Transverse colon (tissue), 4 donors: ENCODE measurements around the gene NCF1. TPM values are rescaled to one million over a fixed set of nuclear protein-coding genes. Genes with fewer than 3 reads are reported as not detected.
"Not testable (repeated sequence)": the region's sequence is repeated elsewhere in the genome, so short reads cannot be mapped to it uniquely, and the experiment has no call there.

Source experiments
- DNase-seq: peaks from one replicate; pipeline ENCODE4 v3.0.0-alpha.2; 2019
- H3K27ac ChIP-seq, 4 donors: fragments of 200-600 bp; sonication (generic); 2 replicates each; pipeline ENCODE4 v1.5.1; 2016 to 2018; ENCODE audit warnings: inconsistent platforms in 4 of 4
- H3K27me3 ChIP-seq: fragments of 200-600 bp; sonication (generic); 2 replicates; pipeline ENCODE4 v1.5.1; 2017; ENCODE audit warnings: inconsistent platforms
- H3K36me3 ChIP-seq, 4 donors: fragments of 200-600 bp; sonication (generic); 2 replicates each; pipeline ENCODE4 v1.5.1; 2017 to 2019; ENCODE audit warnings: inconsistent platforms in 4 of 4
- H3K4me1 ChIP-seq, 4 donors: fragments of 200-600 bp; sonication (generic); 2 replicates each; pipeline ENCODE4 v1.5.1; 2017 to 2020; ENCODE audit warnings: inconsistent platforms in 4 of 4
- H3K4me3 ChIP-seq, 4 donors: fragments of 200-600 bp; sonication (generic); 1 replicate in 1 of 4; 2 replicates in 3 of 4; pipeline versions ENCODE4 v1.5.1 to v1.6.1; 2017 to 2019; ENCODE audit warnings: inconsistent platforms in 4 of 4
- H3K9me3 ChIP-seq, 2 donors: fragments of 200-600 bp; sonication (generic); 2 replicates each; pipeline ENCODE4 v1.5.1; 2017 to 2019; ENCODE audit warnings: inconsistent platforms in 2 of 2
- WGBS, 2 donors: methylation state at CpG; one replicate each; pipeline ENCODE4 v1.1.5; 2018; ENCODE audit warnings: low coverage in 1 of 2; 5-methylcytosine and 5-hydroxymethylcytosine counted together
- in situ Hi-C, 4 donors: fragments of 200-750 bp; cut with MboI; loops; one replicate each; pipeline versions ENCODE4 v1.15.0 to v1.15.1; 2017; ENCODE audit warnings: low sequenced_read_pairs in 3 of 4, low pct_ligation_motif_present in 1 of 4, low pct_unique_long_range_greater_than_20kb in 1 of 4
- intact Hi-C: fragments of 100-400 bp; cut with DNase I; formaldehyde crosslinking; loops from one replicate; pipeline ENCODE4 v1.15.1; 2023; ENCODE audit warnings: low total_unique reads
- total RNA-seq, 4 donors: library from RNA; depleted of rRNA; stranded (reverse); fragments of >200 nt; gene quantifications; one replicate each; pipeline ENCODE4 v1.1.0, GENCODE V29; 2016
- TF ChIP-seq, protein P1 (sequence below), 5 experiments: fragments of 200-600 bp in 3 of 5; fragments of 450-650 bp in 2 of 5; sonication (generic) in 3 of 5; IDR thresholded peaks; 1 replicate in 2 of 5; 2 replicates in 3 of 5; pipeline ENCODE4 v1.5.1; 2016 to 2017; ENCODE audit warnings: antibody characterized with exemption in 5 of 5, inconsistent platforms in 3 of 5, mild to moderate bottlenecking in 2 of 5, moderate library complexity in 1 of 5

The NCF1 gene
- total RNA-seq, 4 donors from 2014 or later: 5.2 to 8.1 (median 6.6) TPM; not detected in 1

DNA sequence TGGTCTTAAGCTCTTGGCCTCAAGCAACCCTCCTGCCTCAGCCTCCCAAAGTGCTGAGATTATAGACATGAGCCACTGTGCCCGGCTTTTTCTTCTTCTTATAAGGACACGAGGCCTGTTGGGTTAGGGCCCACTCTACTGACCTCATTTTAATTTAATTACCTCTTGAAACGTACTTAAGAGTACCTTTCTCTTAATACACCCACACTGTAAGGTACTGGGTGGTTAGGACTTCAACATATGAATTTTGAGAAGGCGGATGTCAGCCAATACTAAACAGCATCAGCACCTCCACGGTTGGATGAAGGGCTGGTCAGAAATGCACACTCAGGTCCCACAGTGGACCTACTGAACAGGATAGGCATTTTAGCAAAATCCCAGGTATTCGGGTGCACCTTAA is 7.9 kb downstream of the NCF1 start:
- H3K27me3 ChIP-seq, H3K9me3 ChIP-seq, DNase-seq, in situ Hi-C loops, H3K36me3 ChIP-seq, H3K4me1 ChIP-seq, H3K27ac ChIP-seq, H3K4me3 ChIP-seq, intact Hi-C loops: not testable (repeated sequence)
- WGBS, 2 donors: 100% methylated on average over 1 of the region's 6 CpGs; no CpG with 5 or more reads in 1 of the 2 donors

DNA sequence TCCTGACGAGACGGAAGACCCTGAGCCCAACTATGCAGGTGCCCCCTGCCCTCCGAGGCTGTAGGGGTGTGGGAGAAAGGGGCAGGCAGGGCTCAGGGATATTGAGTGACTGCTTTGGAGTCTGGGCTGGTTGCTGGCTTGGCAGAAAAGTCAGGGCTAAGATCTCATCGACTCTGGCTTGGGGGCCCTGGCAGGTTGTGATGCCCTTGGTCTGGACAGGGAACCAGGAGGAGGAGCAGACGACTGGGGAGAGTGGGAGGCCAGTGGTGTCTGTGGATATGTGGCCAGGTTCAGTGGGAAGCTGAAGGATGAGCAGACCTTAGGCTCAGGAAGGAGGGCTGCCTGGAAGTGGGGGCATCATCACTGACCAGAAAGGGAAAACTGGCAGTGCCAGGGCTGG is 9.8 kb downstream of the NCF1 start:
- intact Hi-C loops: not testable (repeated sequence)

DNA sequence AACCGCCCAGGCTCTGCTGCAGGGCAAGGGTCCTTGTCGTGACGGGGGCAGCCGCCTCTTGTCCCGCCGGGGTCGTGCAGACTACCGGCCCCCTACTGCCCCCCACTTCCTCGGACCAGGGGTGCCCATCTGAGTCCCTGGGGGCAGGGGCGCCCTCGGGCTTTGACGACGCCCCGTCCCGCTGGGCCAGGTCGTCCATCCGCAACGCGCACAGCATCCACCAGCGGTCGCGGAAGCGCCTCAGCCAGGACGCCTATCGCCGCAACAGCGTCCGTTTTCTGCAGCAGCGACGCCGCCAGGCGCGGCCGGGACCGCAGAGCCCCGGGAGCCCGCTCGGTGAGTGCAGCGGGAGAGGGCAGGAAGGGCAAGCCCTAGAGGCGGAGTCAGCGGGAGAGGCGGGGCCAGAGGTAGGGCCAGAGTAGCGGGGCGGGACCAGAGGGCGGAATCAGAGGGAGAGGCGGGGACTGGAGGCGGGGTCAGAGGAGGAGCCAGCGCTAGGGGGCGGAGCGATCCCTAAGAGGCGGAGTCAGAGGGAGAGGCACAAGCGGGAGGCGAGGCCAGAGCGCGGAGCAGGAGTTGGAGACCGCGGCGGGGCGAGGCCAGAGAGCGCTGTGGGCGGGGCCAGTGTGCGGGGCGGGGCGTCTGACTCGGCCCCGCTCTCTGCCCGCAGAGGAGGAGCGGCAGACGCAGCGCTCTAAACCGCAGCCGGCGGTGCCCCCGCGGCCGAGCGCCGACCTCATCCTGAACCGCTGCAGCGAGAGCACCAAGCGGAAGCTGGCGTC is 14.7 kb downstream of the NCF1 start:
- DNase-seq: peak; percentile 98
- in situ Hi-C loops, H3K9me3 ChIP-seq, H3K36me3 ChIP-seq, intact Hi-C loops, H3K4me1 ChIP-seq, H3K27me3 ChIP-seq: not testable (repeated sequence)
- WGBS, 2 donors: 0% methylated on average over 13 of the region's 82 CpGs; no CpG with 5 or more reads in 1 of the 2 donors
- TF ChIP-seq, protein P1, sequence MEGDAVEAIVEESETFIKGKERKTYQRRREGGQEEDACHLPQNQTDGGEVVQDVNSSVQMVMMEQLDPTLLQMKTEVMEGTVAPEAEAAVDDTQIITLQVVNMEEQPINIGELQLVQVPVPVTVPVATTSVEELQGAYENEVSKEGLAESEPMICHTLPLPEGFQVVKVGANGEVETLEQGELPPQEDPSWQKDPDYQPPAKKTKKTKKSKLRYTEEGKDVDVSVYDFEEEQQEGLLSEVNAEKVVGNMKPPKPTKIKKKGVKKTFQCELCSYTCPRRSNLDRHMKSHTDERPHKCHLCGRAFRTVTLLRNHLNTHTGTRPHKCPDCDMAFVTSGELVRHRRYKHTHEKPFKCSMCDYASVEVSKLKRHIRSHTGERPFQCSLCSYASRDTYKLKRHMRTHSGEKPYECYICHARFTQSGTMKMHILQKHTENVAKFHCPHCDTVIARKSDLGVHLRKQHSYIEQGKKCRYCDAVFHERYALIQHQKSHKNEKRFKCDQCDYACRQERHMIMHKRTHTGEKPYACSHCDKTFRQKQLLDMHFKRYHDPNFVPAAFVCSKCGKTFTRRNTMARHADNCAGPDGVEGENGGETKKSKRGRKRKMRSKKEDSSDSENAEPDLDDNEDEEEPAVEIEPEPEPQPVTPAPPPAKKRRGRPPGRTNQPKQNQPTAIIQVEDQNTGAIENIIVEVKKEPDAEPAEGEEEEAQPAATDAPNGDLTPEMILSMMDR (IDR thresholded peaks at IDR 0.05): peak in 1 of 5 experiments; percentile 5
- Histone ChIP-seq H3K4me3 (peak overlapping the region in 2 of 4 donors; percentile 19 to 46), H3K27ac (peak overlapping the region in 2 of 4 donors; percentile 48 to 59)

More for the DNA sequence above, 9.8 kb downstream of the NCF1 start:
- H3K36me3 ChIP-seq, H3K4me1 ChIP-seq, in situ Hi-C loops, DNase-seq, H3K27ac ChIP-seq, H3K4me3 ChIP-seq, H3K27me3 ChIP-seq, H3K9me3 ChIP-seq: not testable (repeated sequence)
- WGBS, 2 donors: 80 to 86% methylated on average over 1 to 2 of the region's 5 CpGs

DNA sequence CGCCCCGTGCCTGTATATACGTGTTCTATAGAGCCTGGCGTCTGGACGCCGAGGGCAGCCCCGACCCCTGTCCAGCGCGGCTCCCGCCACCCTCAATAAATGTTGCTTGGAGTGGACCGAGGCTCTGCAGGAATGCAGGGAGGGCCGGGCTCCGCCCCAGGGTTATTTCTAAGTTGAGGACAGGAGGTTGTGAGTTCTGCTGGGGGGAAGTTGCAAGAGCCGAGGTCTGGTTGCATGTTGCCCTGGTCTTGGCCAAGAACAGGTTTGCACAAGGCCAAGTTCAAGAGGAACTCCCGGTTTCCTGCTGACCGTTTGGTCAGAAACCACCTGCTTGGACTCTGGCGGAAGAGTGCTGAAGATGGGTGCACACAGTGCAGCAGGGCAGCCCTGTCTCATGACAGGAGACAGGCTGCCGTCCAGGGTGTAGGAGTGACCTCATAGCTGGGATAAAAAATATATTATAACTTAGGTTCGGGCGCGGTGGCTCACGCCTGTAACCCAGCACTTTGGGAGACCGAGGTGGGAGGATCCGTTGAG is 15.5 kb downstream of the NCF1 start:
- in situ Hi-C loops, H3K27me3 ChIP-seq, H3K9me3 ChIP-seq, H3K27ac ChIP-seq, H3K36me3 ChIP-seq, H3K4me1 ChIP-seq, DNase-seq, H3K4me3 ChIP-seq, intact Hi-C loops: not testable (repeated sequence)
- no CpG with 5 or more reads among the region's 24 CpGs for WGBS, 2 donors

DNA sequence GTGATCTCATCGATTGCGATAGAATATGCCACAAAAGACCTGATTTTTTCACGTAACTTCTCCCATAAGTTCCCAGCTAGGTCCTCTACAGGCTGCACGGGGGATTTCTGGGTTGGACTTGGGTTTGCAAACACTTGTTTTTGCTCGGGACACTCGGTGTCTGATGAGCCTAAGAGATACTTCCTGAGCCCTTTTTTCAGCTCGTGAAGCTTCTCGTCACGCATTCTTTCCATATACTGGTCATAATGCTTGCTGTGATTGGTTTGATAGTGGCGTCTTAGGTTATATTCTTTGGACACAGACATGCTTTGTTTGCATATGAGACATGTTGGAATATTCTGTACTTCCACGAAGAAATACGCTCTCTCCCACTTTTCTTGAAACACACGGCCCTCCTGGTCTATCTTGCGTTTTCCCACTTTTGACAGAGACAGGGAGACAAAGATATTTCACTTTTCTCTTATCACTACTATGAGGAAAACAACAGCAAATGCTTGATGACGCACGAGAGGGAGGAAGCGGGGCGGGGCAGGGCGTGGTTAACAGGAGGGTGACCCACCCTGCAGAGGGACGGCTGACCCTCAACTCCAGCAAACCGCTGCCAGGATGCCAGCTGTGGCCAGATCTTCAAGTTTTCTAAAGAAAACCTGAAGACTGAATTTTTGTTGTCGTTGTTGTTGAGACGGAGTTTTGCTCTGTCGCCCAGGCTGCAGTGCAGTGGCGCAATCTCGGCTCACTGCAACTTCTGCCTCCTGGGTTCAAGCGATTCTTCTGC is 24.2 kb downstream of the NCF1 start:
- DNase-seq, H3K36me3 ChIP-seq, intact Hi-C loops, H3K4me3 ChIP-seq, in situ Hi-C loops, H3K4me1 ChIP-seq, H3K9me3 ChIP-seq, H3K27me3 ChIP-seq, H3K27ac ChIP-seq: not testable (repeated sequence)
- WGBS, 2 donors: 80% methylated on average over 2 of the region's 27 CpGs; no CpG with 5 or more reads in 1 of the 2 donors

DNA sequence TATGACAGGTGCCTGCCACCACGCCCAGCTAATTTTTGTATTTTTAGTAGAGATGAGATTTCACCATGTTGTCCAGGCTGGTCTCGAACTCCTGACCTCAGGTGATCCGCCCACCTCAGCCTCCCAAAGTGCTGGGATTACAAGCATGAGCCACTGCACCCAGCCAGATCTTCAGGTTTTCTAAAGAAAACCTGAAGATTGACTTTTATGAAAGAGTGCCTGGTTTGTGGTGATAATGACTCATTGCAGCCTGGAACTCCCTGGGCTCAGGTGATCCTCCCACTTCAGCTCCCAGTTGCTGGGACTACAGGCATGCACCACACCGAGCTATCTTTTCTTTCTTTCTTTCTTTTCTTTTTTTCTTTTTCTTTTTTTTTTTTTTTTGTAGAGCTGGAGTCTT is 24.8 kb downstream of the NCF1 start:
- H3K9me3 ChIP-seq, DNase-seq, H3K36me3 ChIP-seq, in situ Hi-C loops, H3K27ac ChIP-seq, H3K4me1 ChIP-seq, intact Hi-C loops, H3K27me3 ChIP-seq, H3K4me3 ChIP-seq: not testable (repeated sequence)
- WGBS, 2 donors: 67 to 100% methylated on average over 1 of the region's 4 CpGs

DNA sequence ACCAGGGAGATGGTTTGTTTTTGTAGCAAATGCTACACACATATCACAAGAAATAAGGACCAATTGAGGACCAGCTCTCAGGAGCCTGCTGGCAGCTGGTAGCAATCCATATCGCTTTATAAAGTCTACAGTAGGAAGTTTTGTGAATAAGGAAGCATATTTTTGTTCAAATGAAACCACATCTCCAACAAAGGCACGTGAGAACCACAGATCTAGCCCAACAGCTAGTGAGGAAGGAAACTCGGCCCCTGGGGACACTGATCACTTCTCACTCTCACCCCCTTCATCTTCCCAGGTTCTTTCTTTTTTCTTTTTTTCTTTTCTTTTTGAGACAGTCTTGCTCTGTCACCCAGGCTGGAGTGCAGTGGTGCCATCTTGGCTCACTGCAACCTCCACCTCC is 42.1 kb downstream of the NCF1 start:
- intact Hi-C loops, H3K9me3 ChIP-seq: not testable (repeated sequence)

DNA sequence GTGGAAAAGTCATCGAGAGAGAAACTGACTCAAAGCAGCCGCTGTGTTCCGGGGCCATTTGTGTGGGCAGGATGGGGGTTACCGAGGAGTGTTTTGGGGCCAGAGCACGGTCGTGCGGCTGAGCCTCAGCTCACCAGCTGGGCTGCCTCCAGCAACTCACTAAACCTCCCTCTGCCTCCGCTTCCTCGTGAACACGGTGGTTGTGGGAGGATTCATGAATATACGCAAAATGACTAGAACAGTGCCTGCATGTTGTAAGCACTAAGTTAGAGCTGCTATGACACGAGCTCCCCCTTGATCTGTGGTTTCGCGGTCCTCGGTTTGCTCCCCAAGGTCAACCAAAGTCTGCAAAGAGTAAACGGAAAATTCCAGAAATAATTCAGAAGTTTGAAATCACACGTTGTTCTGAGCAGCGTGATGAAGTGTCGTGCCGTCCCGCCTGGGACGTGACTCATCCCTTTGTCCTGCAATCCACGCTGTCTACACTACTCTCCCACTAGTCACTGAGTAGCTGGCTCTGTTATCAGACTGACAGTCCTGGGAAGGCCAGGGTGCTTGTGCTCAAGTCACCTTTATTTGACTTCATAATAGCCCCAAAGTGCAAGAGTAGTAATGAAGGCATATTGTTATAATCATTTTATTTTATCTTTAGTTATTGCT is 46.5 kb downstream of the NCF1 start:
- H3K27ac ChIP-seq, in situ Hi-C loops, H3K36me3 ChIP-seq, H3K27me3 ChIP-seq, H3K4me1 ChIP-seq, H3K9me3 ChIP-seq, intact Hi-C loops, DNase-seq, H3K4me3 ChIP-seq: not testable (repeated sequence)
- no CpG with 5 or more reads among the region's 23 CpGs for WGBS, 2 donors

More for the DNA sequence above, 42.1 kb downstream of the NCF1 start:
- DNase-seq, H3K4me1 ChIP-seq, H3K27ac ChIP-seq, H3K36me3 ChIP-seq, H3K4me3 ChIP-seq, H3K27me3 ChIP-seq, in situ Hi-C loops: not testable (repeated sequence)
- WGBS, 2 donors: no CpG with 5 or more reads among the region's 3 CpGs

DNA sequence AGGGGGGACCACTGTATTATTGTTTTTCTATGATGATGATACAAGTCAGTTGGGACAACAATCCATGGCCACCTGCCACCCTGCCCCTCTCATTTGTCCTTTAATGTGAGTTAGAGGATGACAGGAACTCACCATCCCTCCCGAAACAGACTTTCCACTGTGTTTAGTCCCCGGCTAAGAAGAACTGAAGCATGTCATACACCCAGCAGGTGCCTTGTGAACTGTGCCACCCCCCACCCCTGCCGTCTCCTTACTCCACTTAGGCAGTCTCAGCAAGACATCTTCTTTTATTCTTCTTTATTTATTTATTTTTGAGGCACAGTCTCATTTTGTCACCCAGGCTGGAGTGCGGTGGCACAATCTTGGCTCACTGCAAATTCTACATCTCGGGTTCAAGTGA is 47.4 kb downstream of the NCF1 start:
- H3K27ac ChIP-seq, H3K4me3 ChIP-seq, H3K27me3 ChIP-seq, H3K36me3 ChIP-seq, H3K4me1 ChIP-seq, in situ Hi-C loops, DNase-seq, intact Hi-C loops, H3K9me3 ChIP-seq: not testable (repeated sequence)
- WGBS, 2 donors: no CpG with 5 or more reads among the region's 5 CpGs
